Activated CD8-positive, alpha-beta memory T cell treated with anti-CD3 and anti-CD28 coated beads, Interleukin-2, amount 50 U/mL, for 1 hour (primary cell): ENCODE data around the gene POLD4.

Source experiments
- DNase-seq: peaks from one replicate; pipeline ENCODE4 v3.0.0-alpha.2; 2020; ENCODE audit errors: extremely low read depth

POLD4 gene

DNA sequence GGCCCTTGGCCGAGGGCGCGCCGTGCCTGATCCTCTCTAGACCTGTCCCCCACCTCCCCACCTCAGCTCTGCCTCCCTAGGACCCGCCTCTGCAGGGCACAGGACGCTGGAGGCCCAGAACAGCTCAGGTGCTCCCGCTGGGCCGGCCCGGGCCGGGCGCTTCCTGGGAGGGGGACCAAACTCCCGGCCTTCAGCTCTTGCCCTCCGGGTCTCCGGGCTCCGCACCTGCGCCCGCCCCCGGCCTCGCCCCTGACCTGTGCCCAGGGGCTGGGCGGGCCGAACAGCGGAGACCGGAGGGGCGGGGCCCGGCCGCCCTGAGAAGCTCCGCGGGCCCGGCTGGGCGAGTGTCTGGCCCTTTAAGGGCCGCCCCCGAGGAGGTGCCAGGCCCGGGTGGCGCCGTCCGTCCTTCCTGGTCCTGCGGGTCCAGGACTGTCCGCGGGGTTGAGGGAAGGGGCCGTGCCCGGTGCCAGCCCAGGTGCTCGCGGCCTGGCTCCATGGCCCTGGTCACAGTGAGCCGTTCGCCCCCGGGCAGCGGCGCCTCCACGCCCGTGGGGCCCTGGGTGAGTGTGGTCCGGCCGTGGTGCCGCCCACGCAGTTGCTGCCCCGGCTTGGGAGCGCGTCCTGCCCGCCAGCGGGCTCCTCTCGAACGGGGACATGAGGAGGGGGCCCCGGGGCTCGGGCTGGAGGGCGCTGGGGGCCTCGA, 50.1 kb downstream of the POLD4 start, which contains the start of gene SSH3:
TSS of gene SSH3 (plus strand) at position 399 of the 703 bp plus-strand sequence. CDS start at position 495, 96 bp downstream.
- no peak for DNase-seq

DNA sequence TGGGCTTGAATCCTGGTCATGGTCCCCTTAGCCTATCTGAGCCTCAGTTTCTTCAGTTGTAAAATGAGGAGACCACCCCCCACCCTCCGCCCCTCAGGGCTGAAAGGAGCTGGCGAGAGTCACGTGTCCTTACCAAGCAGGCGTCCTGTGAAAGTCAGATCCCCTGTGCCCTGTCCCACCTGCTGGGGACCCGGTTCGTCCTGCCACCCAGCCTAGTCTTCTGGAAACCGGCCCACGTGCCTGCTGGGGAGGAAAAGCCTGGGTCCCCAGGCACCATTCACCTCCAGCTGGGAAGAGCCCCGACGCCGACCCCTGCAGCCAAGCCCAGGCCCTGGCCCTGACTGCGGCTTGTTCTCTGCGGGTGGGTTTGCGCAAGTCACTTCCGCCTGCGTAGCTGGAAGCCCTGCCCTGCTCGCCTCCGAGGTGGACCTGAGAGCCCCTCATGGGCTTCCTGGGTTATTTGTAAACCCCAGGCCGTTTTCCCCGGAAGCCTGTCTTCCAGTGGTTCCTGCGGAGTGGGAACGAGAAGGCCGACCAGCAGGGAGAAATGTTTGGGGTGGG, 50.7 kb downstream of the POLD4 start:
- DNase-seq, result no peak

DNA sequence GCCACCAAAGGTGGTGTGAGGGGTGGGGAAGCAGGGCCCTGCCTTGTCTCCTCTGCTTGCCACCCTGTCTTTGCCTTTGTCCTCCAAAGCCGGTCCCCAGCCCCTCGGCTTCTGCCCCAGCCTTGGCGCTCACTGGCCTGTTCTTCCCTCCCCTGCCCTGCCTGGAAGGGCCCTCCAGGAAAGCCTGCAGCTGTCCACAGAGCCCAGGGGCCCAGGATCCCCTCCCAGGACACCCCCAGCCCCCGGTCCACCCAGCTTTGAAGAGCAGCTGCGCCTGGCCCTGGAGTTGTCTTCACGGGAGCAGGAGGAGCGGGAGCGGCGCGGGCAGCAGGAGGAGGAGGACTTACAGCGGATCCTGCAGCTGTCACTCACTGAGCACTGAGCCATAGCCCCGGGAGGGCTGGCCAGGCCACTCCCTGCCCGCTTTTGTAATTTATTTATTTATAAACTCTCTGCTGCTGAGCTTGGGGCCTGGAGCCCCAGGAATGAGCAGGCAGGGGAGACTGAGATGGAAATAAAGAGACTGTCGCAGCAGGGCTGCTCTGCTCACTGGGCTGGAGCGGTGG, 51.3 kb downstream of the POLD4 start:
- DNase-seq, result no peak

- DNase-seq, result no peak
Measured at GRCh38 chr11:67301313-67301921, 51.9 kb downstream of the POLD4 start.
